Measurements from ENCODE around the gene TRIM13.
"Not testable (repeated sequence)": the region's sequence is repeated elsewhere in the genome, so short reads cannot be mapped to it uniquely, and the experiment has no call there.

The TRIM13 gene

GRCh38 chr13:50026788-50027473 is 30.1 kb downstream of the TRIM13 start:
- Histone ChIP-seq H3K36me3 (ENCODE audit: insufficient read depth, low read depth, low read length) (no peaks in the 10 kb centered on the region), H3K9me3 (ENCODE audit: insufficient read depth, low read depth, low read length) (no peaks in the 10 kb centered on the region), H3K27me3 (ENCODE audit: insufficient read depth, low read length) (no peaks in the 10 kb centered on the region), H3K4me3 (ENCODE audit: low read length) (no peak overlapping the region), H3K4me1 (ENCODE audit: insufficient read depth, low read length) (no peaks in the 10 kb centered on the region), H3K9ac (ENCODE audit: low read depth, low read length) (no peak overlapping the region), H3K27ac (ENCODE audit: low read length) (no peak overlapping the region)

DNA sequence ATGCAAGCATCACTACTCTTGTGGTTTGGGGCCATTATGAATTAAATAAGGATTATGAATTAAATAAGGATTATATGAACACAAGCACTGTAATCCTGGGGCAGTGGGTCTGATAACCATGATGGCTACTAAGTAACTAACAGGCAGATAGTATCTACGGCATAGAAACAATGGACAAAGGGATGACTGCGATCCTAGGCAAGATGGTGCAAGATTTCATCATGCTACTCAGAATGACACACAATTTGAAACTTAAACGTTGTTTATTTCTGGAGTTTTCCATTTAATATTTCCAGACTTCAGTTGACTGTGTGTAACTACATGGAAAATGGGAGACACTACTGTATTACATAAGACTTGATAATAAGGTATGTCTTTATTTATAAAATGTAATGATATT is 33.5 kb downstream of the TRIM13 start:
- Histone ChIP-seq H3K36me3 (ENCODE audit: insufficient read depth, low read depth, low read length) (no peaks in the 10 kb centered on the region), H3K4me1 (ENCODE audit: insufficient read depth, low read length) (no peaks in the 10 kb centered on the region), H3K27me3 (ENCODE audit: insufficient read depth, low read length) (no peaks in the 10 kb centered on the region), H3K4me3 (ENCODE audit: low read length) (no peak overlapping the region), H3K9ac (ENCODE audit: low read depth, low read length) (no peak overlapping the region), H3K27ac (ENCODE audit: low read length) (no peak overlapping the region), H3K9me3 (ENCODE audit: insufficient read depth, low read depth, low read length) (no peaks in the 10 kb centered on the region)

- no peak overlapping the region for H3K9ac ChIP-seq (ENCODE audit: low read depth, low read length)
- no peak overlapping the region for H3K27ac ChIP-seq (ENCODE audit: low read length)
Measured at GRCh38 chr13:50033725-50034124, 36.9 kb downstream of the TRIM13 start.

DNA sequence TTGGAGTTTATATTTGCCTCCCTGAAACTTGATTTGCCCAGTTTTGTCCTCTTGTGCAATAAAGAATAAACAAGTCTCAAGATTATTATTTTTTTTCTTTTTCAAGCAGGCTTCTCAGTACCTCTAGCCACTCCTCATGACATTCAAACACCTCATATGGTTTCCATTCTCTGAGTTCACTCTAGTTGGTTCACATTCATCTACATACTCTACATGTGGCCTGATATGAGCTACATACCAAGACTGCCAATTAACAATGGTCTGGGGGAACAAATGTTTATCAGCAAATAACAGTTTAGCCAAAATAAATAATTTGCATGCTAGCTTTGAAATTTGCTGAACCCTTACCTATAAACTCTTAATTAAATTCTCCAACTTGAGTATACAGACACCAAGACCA is 40.9 kb downstream of the TRIM13 start:
- Histone ChIP-seq H3K9ac (ENCODE audit: low read depth, low read length) (no peak overlapping the region), H3K36me3 (ENCODE audit: insufficient read depth, low read depth, low read length) (no peaks in the 10 kb centered on the region), H3K27ac (ENCODE audit: low read length) (no peak overlapping the region), H3K27me3 (ENCODE audit: insufficient read depth, low read length) (no peaks in the 10 kb centered on the region), H3K9me3 (ENCODE audit: insufficient read depth, low read depth, low read length) (no peaks in the 10 kb centered on the region), H3K4me3 (ENCODE audit: low read length) (no peak overlapping the region), H3K4me1 (ENCODE audit: insufficient read depth, low read length) (no peaks in the 10 kb centered on the region)

More at GRCh38 chr13:50033725-50034124, 36.9 kb downstream of the TRIM13 start:
- Histone ChIP-seq H3K4me3 (ENCODE audit: low read length) (no peak overlapping the region), H3K27me3 (ENCODE audit: insufficient read depth, low read length) (no peaks in the 10 kb centered on the region), H3K36me3 (ENCODE audit: insufficient read depth, low read depth, low read length) (no peaks in the 10 kb centered on the region), H3K4me1 (ENCODE audit: insufficient read depth, low read length) (no peaks in the 10 kb centered on the region), H3K9me3 (ENCODE audit: insufficient read depth, low read depth, low read length) (no peaks in the 10 kb centered on the region)

DNA sequence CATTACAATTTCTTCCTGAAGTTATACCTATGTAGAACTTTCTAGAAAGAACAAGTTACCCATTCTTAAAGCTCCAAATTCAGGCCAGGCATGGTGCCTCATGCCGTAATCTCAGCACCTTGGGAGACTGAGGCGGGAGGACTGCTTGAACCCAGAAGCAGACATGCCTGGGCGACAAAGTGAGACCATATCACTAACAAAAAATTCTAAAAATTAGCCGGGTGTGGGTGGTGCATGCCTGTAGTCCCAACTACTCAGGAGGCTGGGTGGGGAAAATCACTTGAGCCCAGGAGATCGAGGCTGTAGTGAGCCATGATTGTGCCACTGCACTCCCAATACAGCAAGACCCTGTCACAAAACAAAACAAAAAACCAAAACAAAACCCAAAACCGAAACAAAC is 41.4 kb downstream of the TRIM13 start:
- no peaks in the 10 kb centered on the region for H3K36me3 ChIP-seq (ENCODE audit: insufficient read depth, low read depth, low read length)
- H3K4me1 ChIP-seq (ENCODE audit: insufficient read depth, low read length): no peaks in the 10 kb centered on the region
- no peaks in the 10 kb centered on the region for H3K27me3 ChIP-seq (ENCODE audit: insufficient read depth, low read length)
- H3K27ac ChIP-seq (ENCODE audit: low read length): no peak overlapping the region
- H3K9me3 ChIP-seq (ENCODE audit: insufficient read depth, low read depth, low read length): no peaks in the 10 kb centered on the region
- no peak overlapping the region for H3K9ac ChIP-seq (ENCODE audit: low read depth, low read length)
- no peak overlapping the region for H3K4me3 ChIP-seq (ENCODE audit: low read length)

DNA sequence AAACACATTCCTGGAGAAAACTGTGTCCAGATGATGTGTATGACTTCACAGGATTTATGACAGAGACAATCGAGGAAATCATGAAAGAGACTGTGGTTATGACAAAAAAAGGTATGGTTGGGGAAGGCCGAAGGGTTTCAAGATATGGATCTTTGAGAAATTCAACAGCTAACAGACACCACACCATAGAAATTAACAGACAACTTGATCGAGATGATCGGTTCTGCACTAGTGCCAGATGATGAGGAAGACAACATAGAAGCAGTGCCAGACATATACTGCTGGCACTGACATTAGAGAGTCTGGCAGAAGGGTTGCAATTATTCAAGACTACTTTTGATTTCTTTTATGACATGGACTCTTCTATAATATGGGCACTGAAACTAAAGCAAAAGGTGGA is 55.6 kb downstream of the TRIM13 start:
- Histone ChIP-seq H3K27me3 (ENCODE audit: insufficient read depth, low read length) (no peaks in the 10 kb centered on the region), H3K9ac (ENCODE audit: low read depth, low read length) (no peak overlapping the region), H3K4me1 (ENCODE audit: insufficient read depth, low read length) (no peaks in the 10 kb centered on the region), H3K36me3 (ENCODE audit: insufficient read depth, low read depth, low read length) (peaks cover 12% of the 10 kb centered on the region), H3K27ac (ENCODE audit: low read length) (no peak overlapping the region), H3K9me3 (ENCODE audit: insufficient read depth, low read depth, low read length) (no peaks in the 10 kb centered on the region), H3K4me3 (ENCODE audit: low read length) (no peak overlapping the region)

DNA sequence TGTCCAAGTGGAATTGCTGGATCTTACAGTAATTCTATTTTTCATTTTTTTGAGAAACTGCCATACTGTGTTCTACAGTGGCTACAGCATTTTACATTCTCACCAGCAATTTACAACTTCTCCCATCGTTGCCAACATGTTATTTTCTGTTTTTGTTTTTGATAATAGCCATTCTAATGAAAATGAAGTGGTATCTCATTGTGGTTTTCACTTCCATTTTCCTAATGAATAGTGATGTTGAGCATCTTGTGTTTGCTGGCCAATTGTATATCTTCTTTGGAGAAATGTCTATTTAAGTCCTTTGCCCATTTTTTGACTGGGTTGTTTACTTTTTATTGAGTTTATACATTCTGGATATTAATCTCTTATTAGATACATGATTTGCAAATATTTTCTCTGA is 57.0 kb downstream of the TRIM13 start:
- Histone ChIP-seq H3K4me1 (ENCODE audit: insufficient read depth, low read length) (no peaks in the 10 kb centered on the region), H3K4me3 (ENCODE audit: low read length) (no peak overlapping the region), H3K9ac (ENCODE audit: low read depth, low read length) (no peak overlapping the region), H3K36me3 (ENCODE audit: insufficient read depth, low read depth, low read length) (peaks cover 12% of the 10 kb centered on the region), H3K27me3 (ENCODE audit: insufficient read depth, low read length) (no peaks in the 10 kb centered on the region), H3K9me3 (ENCODE audit: insufficient read depth, low read depth, low read length) (no peaks in the 10 kb centered on the region), H3K27ac (ENCODE audit: low read length) (no peak overlapping the region)

- Histone ChIP-seq H3K9me3 (ENCODE audit: insufficient read depth, low read depth, low read length) (no peaks in the 10 kb centered on the region), H3K4me1 (ENCODE audit: insufficient read depth, low read length) (no peaks in the 10 kb centered on the region), H3K27me3 (ENCODE audit: insufficient read depth, low read length) (no peaks in the 10 kb centered on the region), H3K4me3 (ENCODE audit: low read length) (no peak overlapping the region), H3K36me3 (ENCODE audit: insufficient read depth, low read depth, low read length) (peaks cover 15% of the 10 kb centered on the region), H3K27ac (ENCODE audit: low read length) (no peak overlapping the region), H3K9ac (ENCODE audit: low read depth, low read length) (no peak overlapping the region)
Measured at GRCh38 chr13:50055454-50055853, 58.6 kb downstream of the TRIM13 start.

DNA sequence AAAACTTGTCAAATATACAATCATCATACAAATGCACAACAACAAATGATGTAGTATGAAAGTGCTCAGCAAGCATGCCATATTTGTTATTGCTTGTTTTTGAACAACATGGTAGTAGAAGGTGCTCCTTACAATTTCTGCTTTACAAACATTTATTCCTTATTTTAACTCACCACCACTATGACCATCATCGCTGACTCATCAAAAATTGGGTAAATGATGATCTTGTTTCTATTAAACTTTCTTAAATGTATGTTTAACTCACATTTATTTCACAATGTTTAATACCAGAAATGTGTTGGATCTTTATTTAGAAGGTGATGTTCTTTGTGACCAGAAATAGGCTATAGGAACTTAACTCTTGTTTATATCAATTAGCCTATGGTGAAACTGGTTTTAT is 63.9 kb downstream of the TRIM13 start:
- Histone ChIP-seq H3K9ac (ENCODE audit: low read depth, low read length) (no peak overlapping the region), H3K36me3 (ENCODE audit: insufficient read depth, low read depth, low read length) (peaks cover 7% of the 10 kb centered on the region; the same call in 1 of the 2 replicates), H3K27me3 (ENCODE audit: insufficient read depth, low read length) (no peaks in the 10 kb centered on the region)

DNA sequence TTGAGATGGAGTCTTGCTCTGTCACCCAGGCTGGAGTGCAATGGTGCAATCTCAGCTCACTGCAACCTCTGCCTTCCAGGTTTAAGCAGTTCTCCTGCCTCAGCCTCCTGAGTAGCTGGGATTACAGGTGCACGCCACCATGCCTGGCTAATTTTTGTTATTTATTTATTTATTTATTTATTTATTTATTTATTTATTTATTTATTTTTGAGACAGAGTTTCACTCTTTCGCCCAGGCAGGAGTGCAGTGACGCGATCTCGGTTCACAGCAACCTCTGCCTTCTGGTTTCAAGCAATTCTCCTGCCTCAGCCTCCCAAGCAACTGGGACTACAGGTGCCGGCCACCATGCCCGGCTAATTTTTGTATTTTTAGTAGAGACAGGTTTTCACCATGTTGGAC is 65.5 kb downstream of the TRIM13 start:
- not testable (repeated sequence) for H3K9ac ChIP-seq (ENCODE audit: low read depth, low read length); H3K27me3 ChIP-seq (ENCODE audit: insufficient read depth, low read length); H3K27ac ChIP-seq (ENCODE audit: low read length); H3K4me1 ChIP-seq (ENCODE audit: insufficient read depth, low read length); H3K9me3 ChIP-seq (ENCODE audit: insufficient read depth, low read depth, low read length); H3K4me3 ChIP-seq (ENCODE audit: low read length)
- peaks cover 19% of the 10 kb centered on the region; the same call in 1 of the 2 replicates for H3K36me3 ChIP-seq (ENCODE audit: insufficient read depth, low read depth, low read length)

More for the DNA sequence above, 63.9 kb downstream of the TRIM13 start:
- Histone ChIP-seq H3K27ac (ENCODE audit: low read length) (no peak overlapping the region), H3K4me3 (ENCODE audit: low read length) (no peak overlapping the region), H3K9me3 (ENCODE audit: insufficient read depth, low read depth, low read length) (no peaks in the 10 kb centered on the region), H3K4me1 (ENCODE audit: insufficient read depth, low read length) (no peaks in the 10 kb centered on the region)

GRCh38 chr13:50065712-50066111 is 68.9 kb downstream of the TRIM13 start:
- Histone ChIP-seq H3K4me1 (ENCODE audit: insufficient read depth, low read length) (no peaks in the 10 kb centered on the region), H3K36me3 (ENCODE audit: insufficient read depth, low read depth, low read length) (peaks cover 29% of the 10 kb centered on the region), H3K9ac (ENCODE audit: low read depth, low read length) (no peak overlapping the region), H3K4me3 (ENCODE audit: low read length) (no peak overlapping the region), H3K27ac (ENCODE audit: low read length) (no peak overlapping the region), H3K9me3 (ENCODE audit: insufficient read depth, low read depth, low read length) (no peaks in the 10 kb centered on the region), H3K27me3 (ENCODE audit: insufficient read depth, low read length) (no peaks in the 10 kb centered on the region)

Data from iPS-20b (cell line).